B cell (primary cell): ENCODE results near the gene PI4KA. TPM values are rescaled to one million over a fixed set of nuclear protein-coding genes. Genes with fewer than 3 reads are reported as not detected.

ENCODE experiments used
- ATAC-seq: fragments of 200-7000 bp; cut with Tn5 transposase; one replicate; pipeline ENCODE4 v1.10.0; 2021; ENCODE audit warnings: low read depth, mild to moderate bottlenecking, moderate number of reproducible peaks, moderate library complexity
- CTCF ChIA-PET: fragments of 350-600 bp; sonication (Branson Sonifier 250); formaldehyde crosslinking; loops from one replicate; lab custom pipeline; 2021; ENCODE audit warnings: antibody characterized with exemption, inconsistent platforms; lab: Charles Lee
- POLR2A ChIA-PET: fragments of 350-600 bp; sonication (Branson Sonifier 250); formaldehyde crosslinking; loops from one replicate; lab custom pipeline; 2021; ENCODE audit warnings: antibody characterized with exemption; lab: Charles Lee
- DNase-seq: peaks from one replicate; pipeline ENCODE4 v3.0.0; 2013
- H2AFZ ChIP-seq: 2 replicates; pipeline ENCODE4 v1.6.1; 2012; ENCODE audit warnings: mild to moderate bottlenecking, low read depth, low read length; ENCODE audit not compliant: insufficient read depth, poor library complexity, severe bottlenecking
- H3K27ac ChIP-seq, 2 donors: 1 replicate in 1 of 2; 2 replicates in 1 of 2; pipeline ENCODE4 v1.5.1; 2012 to 2013; ENCODE audit warnings: low read length in 2 of 2, mild to moderate bottlenecking in 2 of 2, moderate library complexity in 1 of 2
- H3K27me3 ChIP-seq, 4 experiments: fragments of 200-600 bp in 1 of 4; sonication (generic) in 1 of 4; replicated peaks in 1 of 4; 1 replicate in 2 of 4; 2 replicates in 2 of 4; pipeline versions ENCODE4 v1.6.1 to v1.7.0; 2013 to 2016; ENCODE audit warnings: low read length in 3 of 4, mild to moderate bottlenecking in 2 of 4, mixed read lengths in 1 of 4, moderate library complexity in 1 of 4; ENCODE audit not compliant: insufficient read depth in 4 of 4, control insufficient read depth in 3 of 4; ENCODE audit errors: control extremely low read depth in 1 of 4
- H3K36me3 ChIP-seq, 2 experiments: replicated peaks in 1 of 2; 1 replicate in 1 of 2; 2 replicates in 1 of 2; pipeline versions ENCODE4 v1.6.1 to v1.7.1; 2013; ENCODE audit warnings: low read length in 1 of 2; ENCODE audit not compliant: insufficient read depth in 2 of 2, control insufficient read depth in 1 of 2; ENCODE audit errors: control extremely low read depth in 1 of 2, extremely low read depth in 1 of 2
- H3K4me1 ChIP-seq, 2 donors: fragments of 200-600 bp in 1 of 2; sonication (generic) in 1 of 2; 1 replicate in 1 of 2; 2 replicates in 1 of 2; pipeline versions ENCODE4 v1.5.1 to v1.6.1; 2013 to 2017; ENCODE audit warnings: low read length in 2 of 2; ENCODE audit not compliant: control insufficient read depth in 2 of 2, insufficient read depth in 2 of 2
- H3K4me2 ChIP-seq: replicated peaks from 2 replicates; pipeline ENCODE3; 2012; ENCODE audit warnings: mild to moderate bottlenecking, low read depth, low read length; ENCODE audit not compliant: poor library complexity, severe bottlenecking
- H3K4me3 ChIP-seq, 5 experiments: fragments of 200-600 bp in 1 of 5; sonication (generic) in 1 of 5; 1 replicate in 3 of 5; 2 replicates in 2 of 5; pipeline versions ENCODE4 v1.5.1 to v1.7.0; 2011 to 2016; ENCODE audit warnings: low read length in 4 of 5, mild to moderate bottlenecking in 4 of 5, low read depth in 2 of 5, control low read depth in 1 of 5, moderate library complexity in 1 of 5; ENCODE audit not compliant: insufficient read depth in 1 of 5; ENCODE audit errors: control extremely low read depth in 1 of 5, extremely low read depth in 1 of 5
- H3K79me2 ChIP-seq: fragments of 200-600 bp; sonication (generic); one replicate; pipeline ENCODE4 v1.6.0; 2016; ENCODE audit warnings: low read length; ENCODE audit not compliant: control insufficient read depth, insufficient read depth
- H3K9ac ChIP-seq: fragments of 200-600 bp; sonication (generic); 2 replicates; pipeline ENCODE4 v1.6.1; 2017; ENCODE audit warnings: mild to moderate bottlenecking, low read length, moderate library complexity
- H3K9me3 ChIP-seq, 3 donors: one replicate each; pipeline versions ENCODE4 v1.6.1 to v1.7.1; 2013; ENCODE audit warnings: low read length in 2 of 3; ENCODE audit not compliant: control insufficient read depth in 2 of 3, insufficient read depth in 1 of 3; ENCODE audit errors: control extremely low read depth in 1 of 3
- H4K20me1 ChIP-seq: 2 replicates; pipeline ENCODE4 v1.6.0; 2012; ENCODE audit warnings: mild to moderate bottlenecking, low read length; ENCODE audit not compliant: insufficient read depth, control insufficient read depth, poor library complexity, severe bottlenecking
- H3K27ac Mint-ChIP-seq: one replicate; pipeline ENCODE4 v1.8.0; 2021; ENCODE audit warnings: mixed read lengths
- H3K27me3 Mint-ChIP-seq: one replicate; pipeline ENCODE4 v1.8.0; 2021; ENCODE audit warnings: mixed read lengths
- H3K4me1 Mint-ChIP-seq: one replicate; pipeline ENCODE4 v1.8.0; 2021; ENCODE audit warnings: mixed read lengths
- H3K4me3 Mint-ChIP-seq: one replicate; pipeline ENCODE4 v1.8.0; 2021; ENCODE audit warnings: mixed read lengths
- H3K9me3 Mint-ChIP-seq: one replicate; pipeline ENCODE4 v1.8.0; 2022; ENCODE audit warnings: mixed read lengths; ENCODE audit not compliant: insufficient read depth
- EZH2 ChIP-seq: IDR thresholded peaks from 2 replicates; pipeline ENCODE4 v1.6.1; 2012; ENCODE audit warnings: borderline replicate concordance, low read depth, mild to moderate bottlenecking, moderate library complexity, low read length; ENCODE audit not compliant: insufficient read depth, poor library complexity, severe bottlenecking
- WGBS: methylation state at CpG from one replicate; pipeline ENCODE4 v1.1.5; 2013; ENCODE audit warnings: missing lambda C conversion rate; ENCODE audit not compliant: insufficient coverage; 5-methylcytosine and 5-hydroxymethylcytosine counted together
- intact Hi-C: fragments of 100-400 bp; cut with micrococcal nuclease; formaldehyde crosslinking; loops from one replicate; pipeline ENCODE4 v1.10.0; 2022
- polyA plus RNA-seq: library from polyadenylated mRNA; depleted of rRNA; stranded (reverse); fragments of >200 nt; gene quantifications from 2 replicates; pipeline ENCODE4 v1.2.3, GENCODE V29; 2012
- total RNA-seq, 2 donors: library from RNA; stranded (reverse); fragments of 120-200 nt in 1 of 2; gene quantifications; 1 replicate in 1 of 2; 2 replicates in 1 of 2; pipeline versions ENCODE4 v1.2.3 to v1.2.4, GENCODE V29; 2013 to 2022
- TF ChIP-seq, protein P1 (sequence below): fragments of 200-600 bp; IDR thresholded peaks from one replicate; pipeline ENCODE4 v1.8.0; 2022; ENCODE audit warnings: antibody characterized with exemption, mild to moderate bottlenecking

Gene PI4KA
- total and polyA plus RNA-seq, 2 donors (not counting 1 experiment from before 2014, with no cell fraction given): 85.9 to 156 TPM

DNA sequence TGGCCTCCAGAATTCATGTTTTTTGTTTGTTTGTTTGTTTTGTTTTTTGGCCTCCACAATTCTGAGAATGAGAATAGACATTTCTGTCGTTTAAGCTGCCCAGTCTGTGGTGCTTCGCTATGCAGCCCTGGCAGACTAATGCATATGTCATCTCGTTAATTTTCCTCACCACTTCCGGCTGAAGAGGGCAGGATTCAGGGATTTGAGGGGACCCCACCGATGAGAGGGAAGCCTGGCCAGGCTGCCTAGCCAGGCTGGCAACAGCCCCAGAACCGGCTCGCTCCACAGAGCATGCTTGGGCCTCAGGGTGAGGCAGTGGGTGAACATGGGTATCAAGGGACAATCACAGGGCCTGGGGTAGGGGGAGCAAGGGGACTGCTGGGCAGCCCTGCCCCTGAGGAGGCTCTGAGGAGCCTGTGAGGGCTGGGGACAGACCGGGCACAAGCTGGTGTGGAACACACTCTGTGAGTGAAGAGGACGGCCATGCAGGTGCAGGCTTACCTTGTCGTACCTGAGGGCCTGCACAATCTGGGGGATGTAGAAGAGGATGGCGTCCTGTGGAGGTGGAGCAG is 132.5 kb downstream of the PI4KA start:
- Mint-ChIP-seq H3K4me1 (peaks cover 12% of the 10 kb centered on the region), H3K4me3 (no peak overlapping the region), H3K27ac (no peak overlapping the region), H3K9me3 (no peaks in the 10 kb centered on the region), H3K27me3 (no peaks in the 10 kb centered on the region)
- 94% methylated on average over 11 of the region's 11 CpGs for WGBS
- Histone ChIP-seq H3K9me3 (no peaks in the 10 kb centered on the region), H3K4me3 (no peak overlapping the region), H4K20me1 (no peaks in the 10 kb centered on the region), H3K36me3 (peaks cover 0 to 47% of the 10 kb centered on the region in 2 experiments), H3K27ac (no peak overlapping the region), H3K4me1 (peaks cover 10 to 11% of the 10 kb centered on the region in 2 donors), H3K4me2 (no peak overlapping the region), H3K27me3 (no peaks in the 10 kb centered on the region), H3K9ac (no peak overlapping the region), H2AFZ (no peak overlapping the region), H3K79me2 (no peaks in the 10 kb centered on the region)
- TF ChIP-seq, protein P1, sequence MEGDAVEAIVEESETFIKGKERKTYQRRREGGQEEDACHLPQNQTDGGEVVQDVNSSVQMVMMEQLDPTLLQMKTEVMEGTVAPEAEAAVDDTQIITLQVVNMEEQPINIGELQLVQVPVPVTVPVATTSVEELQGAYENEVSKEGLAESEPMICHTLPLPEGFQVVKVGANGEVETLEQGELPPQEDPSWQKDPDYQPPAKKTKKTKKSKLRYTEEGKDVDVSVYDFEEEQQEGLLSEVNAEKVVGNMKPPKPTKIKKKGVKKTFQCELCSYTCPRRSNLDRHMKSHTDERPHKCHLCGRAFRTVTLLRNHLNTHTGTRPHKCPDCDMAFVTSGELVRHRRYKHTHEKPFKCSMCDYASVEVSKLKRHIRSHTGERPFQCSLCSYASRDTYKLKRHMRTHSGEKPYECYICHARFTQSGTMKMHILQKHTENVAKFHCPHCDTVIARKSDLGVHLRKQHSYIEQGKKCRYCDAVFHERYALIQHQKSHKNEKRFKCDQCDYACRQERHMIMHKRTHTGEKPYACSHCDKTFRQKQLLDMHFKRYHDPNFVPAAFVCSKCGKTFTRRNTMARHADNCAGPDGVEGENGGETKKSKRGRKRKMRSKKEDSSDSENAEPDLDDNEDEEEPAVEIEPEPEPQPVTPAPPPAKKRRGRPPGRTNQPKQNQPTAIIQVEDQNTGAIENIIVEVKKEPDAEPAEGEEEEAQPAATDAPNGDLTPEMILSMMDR: no peak
- TF ChIP-seq EZH2: no peak
- DNase-seq: no peak
- no peak for ATAC-seq
- intact Hi-C loops: no loop called here
- ChIA-PET CTCF (interaction anchor here (0.7 kb wide), 1 partner anchor 100 kb away, joined by 3 read pairs; no protein-coding TSS in a partner anchor), POLR2A (no interaction called here)

DNA sequence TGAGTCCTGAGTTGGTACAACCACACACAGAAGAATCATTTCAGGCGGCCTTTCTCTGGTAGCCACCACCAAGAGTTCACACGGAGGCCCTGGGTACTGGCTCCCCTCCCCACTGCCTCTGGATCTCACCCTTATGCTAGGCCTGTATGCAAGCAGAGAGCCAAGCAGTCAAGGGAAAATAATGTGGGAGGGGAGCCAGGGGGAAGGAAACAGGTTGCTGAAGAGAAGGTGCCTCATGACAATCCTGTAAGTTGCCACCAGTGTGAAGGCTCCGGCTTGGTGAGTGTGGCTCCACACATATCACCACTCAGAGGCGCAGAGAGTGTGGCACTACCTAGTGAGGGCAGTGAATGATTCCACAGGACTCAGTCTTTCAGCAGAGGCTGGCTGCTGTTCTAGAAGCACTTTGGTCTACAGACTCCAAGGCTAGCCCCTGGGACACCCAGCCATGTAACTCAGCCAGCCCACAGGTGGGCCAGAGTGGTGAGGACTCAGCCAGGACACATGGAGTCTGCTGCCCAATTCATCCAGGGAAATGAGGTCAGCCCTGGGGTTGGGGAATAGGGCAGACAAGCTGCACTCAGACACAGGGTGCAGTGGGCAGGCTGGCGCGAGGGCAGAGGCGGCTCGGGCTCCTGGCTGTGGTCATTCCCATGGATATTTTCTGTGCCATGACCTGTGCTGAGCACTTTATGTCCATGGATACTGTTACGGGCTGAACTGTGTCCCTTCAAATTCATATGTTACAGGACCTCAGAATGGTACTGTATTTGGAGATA is 133.7 kb downstream of the PI4KA start:
- no peaks in the 10 kb centered on the region for H3K9me3 ChIP-seq
- intact Hi-C loops: no loop called here
- H3K9me3 Mint-ChIP-seq: no peaks in the 10 kb centered on the region
- H4K20me1 ChIP-seq: no peaks in the 10 kb centered on the region
- no peak overlapping the region for H3K27ac Mint-ChIP-seq
- no peak overlapping the region for H3K4me3 ChIP-seq
- H3K4me1 Mint-ChIP-seq: peaks cover 17% of the 10 kb centered on the region
- peaks cover 10 to 21% of the 10 kb centered on the region in 2 donors for H3K4me1 ChIP-seq
- TF ChIP-seq EZH2: no peak
- TF ChIP-seq, protein P1: no peak
- H3K79me2 ChIP-seq: no peaks in the 10 kb centered on the region
- H2AFZ ChIP-seq: no peak overlapping the region
- ChIA-PET POLR2A (no interaction called here), CTCF (no interaction called here)
- H3K9ac ChIP-seq: no peak overlapping the region
- no peak overlapping the region for H3K27ac ChIP-seq
- H3K27me3 ChIP-seq: no peaks in the 10 kb centered on the region
- H3K36me3 ChIP-seq: peaks cover 0 to 45% of the 10 kb centered on the region in 2 experiments
- H3K27me3 Mint-ChIP-seq: no peaks in the 10 kb centered on the region
- DNase-seq: no peak
- no peak for ATAC-seq
- 100% methylated on average over 6 of the region's 9 CpGs for WGBS
- H3K4me3 Mint-ChIP-seq: no peak overlapping the region
- H3K4me2 ChIP-seq: no peak overlapping the region
